Osteoblast (primary cell): ENCODE results near the gene PRKCQ. TPM values are rescaled to one million over a fixed set of nuclear protein-coding genes. Genes with fewer than 3 reads are reported as not detected.

Experiments
- DNase-seq: peaks from one replicate; pipeline ENCODE4 v3.0.0; 2011; ENCODE audit warnings: low spot score, mixed read lengths; ENCODE audit not compliant: insufficient read length; ENCODE audit errors: missing footprints
- H2AFZ ChIP-seq: 2 replicates; pipeline ENCODE4 v1.6.0; 2011; ENCODE audit warnings: mild to moderate bottlenecking, low read length
- H3K27ac ChIP-seq: 2 replicates; pipeline ENCODE4 v1.5.1; 2011; ENCODE audit warnings: mild to moderate bottlenecking, low read depth, low read length, moderate library complexity
- H3K27me3 ChIP-seq: 2 replicates; pipeline ENCODE4 v1.6.0; 2012; ENCODE audit warnings: mild to moderate bottlenecking, control low read depth, inconsistent platforms, low read length, moderate library complexity; ENCODE audit not compliant: insufficient read depth
- H3K36me3 ChIP-seq: 2 replicates; pipeline ENCODE4 v1.5.1; 2011; ENCODE audit warnings: mild to moderate bottlenecking, low read length, control low read depth, moderate library complexity; ENCODE audit not compliant: insufficient read depth
- H3K4me1 ChIP-seq: 2 replicates; pipeline ENCODE4 v1.5.1; 2011; ENCODE audit warnings: mild to moderate bottlenecking, low read length, control low read depth, moderate library complexity; ENCODE audit not compliant: insufficient read depth
- H3K4me2 ChIP-seq: 2 replicates; pipeline ENCODE4 v1.6.0; 2011; ENCODE audit warnings: mild to moderate bottlenecking, low read length; ENCODE audit not compliant: insufficient read depth
- H3K4me3 ChIP-seq: fragments of 200-600 bp; sonication (generic); 3 replicates; pipeline ENCODE4 v1.5.1; 2012; ENCODE audit warnings: mild to moderate bottlenecking, low read length, inconsistent platforms; ENCODE audit not compliant: insufficient read depth
- H3K79me2 ChIP-seq: 2 replicates; pipeline ENCODE4 v1.6.0; 2012; ENCODE audit warnings: mild to moderate bottlenecking, low read length, control low read depth, inconsistent platforms; ENCODE audit not compliant: insufficient read depth
- H3K9me3 ChIP-seq: 2 replicates; pipeline ENCODE4 v1.5.1; 2011; ENCODE audit warnings: low read depth, low read length, control low read depth
- H4K20me1 ChIP-seq: 2 replicates; pipeline ENCODE4 v1.6.0; 2012; ENCODE audit warnings: mild to moderate bottlenecking, low read length, control low read depth; ENCODE audit not compliant: insufficient read depth
- CTCF ChIP-seq: IDR thresholded peaks from 2 replicates; pipeline ENCODE4 v1.5.1; 2011; ENCODE audit warnings: mild to moderate bottlenecking, low read depth, low read length, moderate library complexity; ENCODE audit errors: extremely low read depth
- total RNA-seq: library from RNA; depleted of rRNA; stranded (reverse); fragments of >200 nt; gene quantifications from 2 replicates; pipeline ENCODE4 v1.2.3, GENCODE V29; 2012

The PRKCQ gene
- total RNA-seq, 1 donor, result not detected

GRCh38 chr10:6513476-6513875, 66.6 kb downstream of the PRKCQ start:
- H3K9me3 ChIP-seq, result no peaks in the 10 kb centered on the region
- H3K27me3 ChIP-seq, result no peaks in the 10 kb centered on the region
- H3K4me1 ChIP-seq, result no peaks in the 10 kb centered on the region
- H3K36me3 ChIP-seq, result no peaks in the 10 kb centered on the region
- H3K79me2 ChIP-seq, result no peaks in the 10 kb centered on the region
- no peak overlapping the region for H3K4me3 ChIP-seq
- no peak for TF ChIP-seq CTCF
- no peak for DNase-seq
- H3K27ac ChIP-seq, result no peak overlapping the region
- H2AFZ ChIP-seq, result no peak overlapping the region
- no peaks in the 10 kb centered on the region for H4K20me1 ChIP-seq
- no peak overlapping the region for H3K4me2 ChIP-seq

- no peak for TF ChIP-seq CTCF
- Histone ChIP-seq H3K79me2 (no peaks in the 10 kb centered on the region), H3K4me1 (no peaks in the 10 kb centered on the region), H3K36me3 (no peaks in the 10 kb centered on the region), H3K9me3 (no peaks in the 10 kb centered on the region), H3K4me3 (no peak overlapping the region), H3K4me2 (no peak overlapping the region), H3K27ac (no peak overlapping the region), H3K27me3 (no peaks in the 10 kb centered on the region), H2AFZ (no peak overlapping the region), H4K20me1 (no peaks in the 10 kb centered on the region)
- DNase-seq, result no peak
Observed at GRCh38 chr10:6512182-6512581, 67.9 kb downstream of the PRKCQ start.

- Histone ChIP-seq H3K4me2 (no peak overlapping the region), H3K36me3 (no peaks in the 10 kb centered on the region), H3K4me3 (no peak overlapping the region), H2AFZ (no peak overlapping the region), H3K27ac (no peak overlapping the region), H4K20me1 (no peaks in the 10 kb centered on the region), H3K9me3 (no peaks in the 10 kb centered on the region), H3K79me2 (no peaks in the 10 kb centered on the region), H3K4me1 (no peaks in the 10 kb centered on the region), H3K27me3 (no peaks in the 10 kb centered on the region)
- no peak for DNase-seq
- TF ChIP-seq CTCF, result no peak
Observed at GRCh38 chr10:6511347-6511746, 68.7 kb downstream of the PRKCQ start.

- Histone ChIP-seq H2AFZ (no peak overlapping the region), H3K36me3 (no peaks in the 10 kb centered on the region), H3K9me3 (no peaks in the 10 kb centered on the region), H3K4me2 (no peak overlapping the region), H3K79me2 (no peaks in the 10 kb centered on the region), H3K27me3 (no peaks in the 10 kb centered on the region), H3K27ac (no peak overlapping the region), H4K20me1 (no peaks in the 10 kb centered on the region), H3K4me3 (no peak overlapping the region), H3K4me1 (no peaks in the 10 kb centered on the region)
- no peak for DNase-seq
- no peak for TF ChIP-seq CTCF
Observed at GRCh38 chr10:6507311-6507710, 72.8 kb downstream of the PRKCQ start.
